H1 (cell line): ENCODE measurements around the gene UFD1. TPM values are rescaled to one million over a fixed set of nuclear protein-coding genes. Genes with fewer than 3 reads are reported as not detected.

Experiments used
- CBX8 ChIP-seq: fragments of 300-800, 300-1000 bp; sonication (generic); IDR thresholded peaks from 2 replicates; pipeline ENCODE4 v1.7.1; 2016; ENCODE audit warnings: low read depth, low read length, borderline replicate concordance
- CHD2 ChIP-seq: IDR thresholded peaks from 2 replicates; pipeline ENCODE4 v1.6.1; 2012; ENCODE audit warnings: low read length, improper control_type of control experiment
- CHD7 ChIP-seq: fragments of 300-600 bp; sonication (generic); IDR thresholded peaks from 2 replicates; pipeline ENCODE4 v1.7.1; 2012; ENCODE audit warnings: low read length, moderate library complexity, mild to moderate bottlenecking, inconsistent platforms; ENCODE audit not compliant: insufficient replicate concordance
- CTBP2 ChIP-seq: IDR thresholded peaks from 2 replicates; pipeline ENCODE4 v1.7.0; 2011; ENCODE audit warnings: borderline replicate concordance, mild to moderate bottlenecking, moderate library complexity, mixed read lengths, low read length; ENCODE audit not compliant: insufficient read depth, insufficient read length
- EGR1 ChIP-seq: IDR thresholded peaks from 2 replicates; pipeline ENCODE4 v1.6.1; 2011; ENCODE audit warnings: low read depth, low read length, borderline replicate concordance
- KDM1A ChIP-seq: fragments of 200-600, 300-600 bp; sonication (generic); IDR thresholded peaks from 2 replicates; pipeline ENCODE4 v1.7.1; 2016; ENCODE audit warnings: mild to moderate bottlenecking, low read length, borderline replicate concordance
- NRF1 ChIP-seq: IDR thresholded peaks from 2 replicates; pipeline ENCODE4 v1.6.1; 2011; ENCODE audit warnings: mild to moderate bottlenecking, low read depth, low read length, improper control_type of control experiment
- SIRT6 ChIP-seq: IDR thresholded peaks from one replicate; pipeline ENCODE4 v1.7.1; 2012; ENCODE audit warnings: low read length, inconsistent platforms
- SP2 ChIP-seq: IDR thresholded peaks from 2 replicates; pipeline ENCODE4 v1.6.1; 2012; ENCODE audit warnings: mild to moderate bottlenecking, low read length, inconsistent platforms
- TEAD4 ChIP-seq: IDR thresholded peaks from 2 replicates; pipeline ENCODE4 v1.6.1; 2012; ENCODE audit warnings: low read depth, low read length, inconsistent platforms, mixed read lengths
- polyA plus RNA-seq, 7 experiments: library from polyadenylated mRNA; depleted of rRNA in 3 of 7; stranded (reverse) in 5 of 7; unstranded in 2 of 7; fragments of >200 nt in 5 of 7; fragments of 200-250 nt in 2 of 7; gene quantifications; 1 replicate in 5 of 7; 2 replicates in 1 of 7; 4 replicates in 1 of 7; pipeline versions ENCODE4 v1.2.1 to v1.2.3, GENCODE V29; 2011 to 2013; ENCODE audit warnings: missing spikeins in 2 of 7, mixed read lengths in 2 of 7
- total RNA-seq: library from RNA; stranded (reverse); fragmentation: NEBNext Ultra II Directional; extraction: Animal tissue kit (Norgen Biotek cat#: 25700); gene quantifications from 2 replicates; pipeline ENCODE4 v1.2.1, GENCODE V29; 2021

The UFD1 gene
- total and polyA plus RNA-seq, 2 of the 8 experiments (the other 6 are each of a cell fraction or from before 2014, with no cell fraction given), result 74.6 to 116 TPM

GRCh38 chr22:19448739-19449421 lies 30.1 kb downstream of the UFD1 start (continued):
- TF ChIP-seq CHD7 (no peak), SIRT6 (no peak), TEAD4 (no peak), KDM1A (no peak), CTBP2 (no peak), SP2 (no peak), CBX8 (no peak), NRF1 (no peak), EGR1 (no peak), CHD2 (no peak)
- TF ChIP-seq, all 59 proteins: peak for 0
